T-helper 22 cell (primary cell): ENCODE measurements around the gene PTPRM.

Source experiments
- DNase-seq: peaks from one replicate; pipeline ENCODE4 v3.0.0-alpha.2; 2020; ENCODE audit warnings: low read depth

The PTPRM gene

GRCh38 chr18:8362863-8363262, 795.7 kb downstream of the PTPRM start:
- DNase-seq = no peak

GRCh38 chr18:8364385-8364784, 797.3 kb downstream of the PTPRM start:
- no peak for DNase-seq

DNA sequence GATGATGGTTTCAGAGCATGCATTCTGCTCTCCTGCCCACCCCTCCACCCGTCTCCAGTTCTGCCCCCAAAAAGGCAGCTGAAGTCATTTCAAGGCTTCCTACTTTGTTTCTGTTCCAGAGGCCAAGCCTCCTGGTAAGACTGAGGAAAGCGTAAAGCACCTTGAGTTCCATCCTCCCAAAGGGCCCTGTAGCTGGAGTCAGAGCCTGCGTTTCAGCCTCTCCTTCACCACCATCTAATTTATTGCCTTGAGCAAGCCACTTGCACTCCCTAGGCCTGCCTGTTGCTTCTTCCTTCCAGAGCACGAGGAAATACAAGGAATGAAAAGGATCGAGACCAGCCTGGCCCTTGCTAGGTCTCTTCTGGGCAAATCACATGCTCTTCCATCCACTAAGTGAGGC, 797.9 kb downstream of the PTPRM start:
- no peak for DNase-seq

DNA sequence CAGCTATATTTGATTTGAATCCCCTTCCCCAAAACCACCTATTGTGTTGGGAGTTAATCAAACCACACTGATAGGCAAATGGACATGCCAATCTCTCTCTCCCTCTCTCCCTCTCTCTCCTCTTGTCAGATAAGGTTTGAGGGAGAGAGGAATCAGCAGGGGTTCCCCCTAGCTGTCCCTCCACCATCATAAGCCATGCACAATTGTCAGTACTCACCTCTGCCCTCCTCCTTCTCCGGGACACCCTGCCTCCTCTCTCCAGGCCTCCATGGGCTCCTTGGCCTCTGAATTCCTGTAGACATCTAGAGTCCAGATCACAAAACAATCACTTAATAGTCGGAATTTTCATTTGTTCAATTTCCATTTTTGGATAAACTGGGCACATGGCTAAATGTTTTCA, 798.4 kb downstream of the PTPRM start:
- no peak for DNase-seq

DNA sequence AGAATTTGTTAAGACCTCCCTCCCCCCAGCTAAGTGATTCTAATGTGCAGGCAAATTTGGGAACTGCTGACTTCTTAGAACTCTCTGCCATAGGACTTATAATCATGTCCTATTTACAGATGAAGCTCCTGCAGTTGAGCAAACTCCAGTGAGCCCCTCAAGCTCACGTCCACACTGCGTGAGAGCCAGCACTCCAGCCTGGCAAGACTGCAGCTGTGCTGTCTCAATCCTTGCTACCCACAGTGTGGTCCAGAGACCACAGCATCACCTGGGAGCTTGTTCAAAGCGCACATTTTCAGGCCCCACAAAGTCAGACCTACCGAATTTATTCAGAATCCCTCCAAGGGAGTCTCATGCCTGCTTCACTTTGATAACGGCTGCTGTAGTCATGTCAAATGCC, 799.0 kb downstream of the PTPRM start:
- no peak for DNase-seq

DNA sequence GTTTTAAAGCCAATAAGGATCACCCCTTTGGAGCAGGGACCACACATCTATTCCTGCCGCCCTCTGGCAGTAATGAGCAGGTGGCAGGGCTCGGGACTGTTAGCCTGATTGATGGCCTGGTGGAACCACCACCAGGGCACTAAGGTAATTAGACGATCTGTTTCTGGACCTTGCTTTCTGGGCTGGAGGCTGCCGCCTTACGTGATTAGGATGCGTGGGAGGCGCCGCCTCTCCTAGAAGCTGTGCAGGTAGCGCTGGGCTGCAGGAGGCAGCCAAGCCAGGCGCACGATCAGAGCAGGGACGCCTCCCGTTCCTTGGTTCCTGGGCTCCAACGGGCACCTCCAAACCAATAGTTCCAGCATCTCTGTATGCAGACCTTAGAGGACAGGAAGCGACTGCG, 799.5 kb downstream of the PTPRM start:
- DNase-seq = no peak

GRCh38 chr18:8367217-8367988, 800.3 kb downstream of the PTPRM start:
- no peak for DNase-seq

DNA sequence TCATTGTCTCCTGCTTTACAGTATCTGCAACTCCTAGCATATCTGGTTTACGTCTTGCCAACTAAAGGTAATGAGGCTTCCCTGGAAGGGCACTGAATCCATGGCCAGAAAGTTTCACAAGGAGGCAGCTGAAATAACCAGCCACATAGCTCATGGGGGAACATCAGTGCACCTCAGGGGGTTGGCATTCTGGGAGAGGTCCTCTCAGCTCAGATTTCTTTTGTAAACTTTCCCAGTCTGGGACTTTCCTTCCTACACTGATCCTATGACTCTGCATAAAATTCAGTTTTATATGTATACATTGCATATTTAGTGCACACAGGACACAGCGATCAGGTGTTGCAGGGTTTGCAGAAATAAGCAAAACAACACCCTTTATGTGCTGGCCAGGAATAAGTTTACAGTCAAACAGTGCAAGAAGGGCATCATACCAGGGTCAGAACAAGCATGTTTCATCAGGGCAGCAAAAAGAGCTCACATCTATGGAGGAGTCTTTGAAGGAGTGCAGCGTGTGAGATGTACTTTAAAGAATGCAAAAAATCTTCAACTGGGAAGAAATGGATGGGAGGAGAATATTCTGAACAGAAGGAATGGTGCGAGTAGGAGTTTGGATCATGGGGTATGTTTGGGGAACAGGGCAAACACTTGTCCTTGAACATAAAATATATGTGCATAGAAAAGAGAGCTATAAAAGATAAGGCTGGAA, 801.5 kb downstream of the PTPRM start:
- no peak for DNase-seq

- no peak for DNase-seq
These were observed 806.4 kb downstream of the PTPRM start for GRCh38 chr18:8373486-8373885.

DNA sequence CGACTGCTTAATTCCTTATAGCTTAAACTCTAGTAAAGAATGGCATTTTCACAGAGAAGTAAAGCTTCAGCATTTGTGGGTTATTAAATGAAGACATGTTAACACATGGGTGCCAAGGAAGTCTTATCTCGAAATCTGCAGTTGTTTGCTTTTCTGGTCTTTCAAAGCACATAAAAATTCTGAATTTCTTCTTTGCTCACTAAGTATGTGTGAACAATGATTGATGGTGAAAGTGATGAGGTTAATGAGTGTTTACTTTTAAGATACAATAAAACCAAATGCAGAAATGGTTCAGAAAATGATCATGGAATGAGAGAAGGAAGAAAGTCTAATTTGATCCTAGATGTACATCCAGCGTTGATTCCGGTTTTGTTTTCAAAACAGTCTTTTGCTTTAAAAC, 807.6 kb downstream of the PTPRM start:
- no peak for DNase-seq

DNA sequence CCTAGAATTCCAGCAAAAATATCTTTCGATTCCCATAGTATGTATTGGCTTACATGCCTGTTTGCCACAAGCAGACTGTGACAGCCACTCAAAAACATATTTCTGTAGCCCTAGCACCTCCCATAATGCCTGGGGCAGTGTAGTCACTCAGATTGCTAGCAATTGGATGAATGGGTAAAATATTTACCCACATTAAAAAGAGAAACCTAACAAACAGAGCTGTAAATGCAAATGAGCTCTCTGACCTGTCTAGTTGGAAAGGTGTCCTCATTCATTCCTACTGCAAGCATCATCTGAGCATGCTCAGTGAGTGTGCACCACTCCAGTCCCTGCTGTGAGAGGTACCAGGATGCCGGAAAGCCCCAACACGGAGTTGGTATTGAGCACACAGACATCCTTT, 808.1 kb downstream of the PTPRM start:
- no peak for DNase-seq

DNA sequence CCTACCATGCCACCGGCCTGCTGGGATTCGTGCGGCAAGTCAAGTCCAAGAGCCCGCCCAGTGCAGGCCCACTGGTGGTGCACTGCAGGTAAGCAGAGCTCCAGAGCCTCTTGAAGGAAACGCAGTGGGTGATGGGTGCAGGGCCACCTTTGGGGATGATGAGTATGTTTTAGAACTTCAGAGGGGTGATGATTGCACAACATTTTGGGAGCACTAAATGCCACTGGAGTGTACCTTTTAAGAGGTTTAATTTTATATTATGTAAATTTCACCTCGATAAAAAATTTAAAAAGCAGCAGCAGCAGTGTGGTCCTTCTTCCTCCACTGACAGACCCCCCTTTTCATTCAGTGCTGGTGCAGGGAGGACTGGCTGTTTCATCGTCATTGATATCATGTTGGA, 809.0 kb downstream of the PTPRM start:
- no peak for DNase-seq

DNA sequence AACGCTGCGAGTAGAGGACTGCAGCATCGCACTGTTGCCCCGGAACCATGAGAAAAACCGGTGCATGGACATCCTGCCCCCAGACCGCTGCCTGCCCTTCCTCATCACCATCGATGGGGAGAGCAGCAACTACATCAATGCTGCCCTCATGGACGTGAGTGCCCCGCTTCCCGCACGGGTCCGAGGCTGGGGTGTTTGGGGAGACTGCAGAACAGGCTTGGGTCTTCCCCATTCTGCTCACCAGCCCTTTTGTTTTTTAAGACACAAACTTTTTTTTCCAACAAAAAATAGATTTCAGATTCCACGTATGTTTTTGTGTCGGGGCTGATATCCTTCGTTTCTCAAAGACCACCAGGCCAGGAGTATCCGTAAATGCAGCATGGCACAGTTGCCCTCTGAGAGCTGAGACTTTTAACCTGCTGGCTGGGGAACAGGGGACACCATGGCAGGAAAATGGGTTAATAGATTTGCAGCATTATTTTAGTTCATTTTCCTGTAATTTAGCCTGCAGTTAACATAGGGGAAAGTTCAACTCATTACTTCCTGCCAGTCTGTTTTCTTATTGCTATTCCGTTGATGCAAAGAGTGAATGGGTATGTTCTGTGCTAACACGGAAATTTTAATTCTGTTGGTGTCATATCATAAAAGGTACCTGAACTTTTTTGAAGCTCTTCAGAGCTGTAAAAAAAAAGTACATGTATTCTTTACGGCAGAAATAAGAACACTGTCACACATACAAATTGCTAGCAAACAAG, 812.2 kb downstream of the PTPRM start:
- no peak for DNase-seq

DNA sequence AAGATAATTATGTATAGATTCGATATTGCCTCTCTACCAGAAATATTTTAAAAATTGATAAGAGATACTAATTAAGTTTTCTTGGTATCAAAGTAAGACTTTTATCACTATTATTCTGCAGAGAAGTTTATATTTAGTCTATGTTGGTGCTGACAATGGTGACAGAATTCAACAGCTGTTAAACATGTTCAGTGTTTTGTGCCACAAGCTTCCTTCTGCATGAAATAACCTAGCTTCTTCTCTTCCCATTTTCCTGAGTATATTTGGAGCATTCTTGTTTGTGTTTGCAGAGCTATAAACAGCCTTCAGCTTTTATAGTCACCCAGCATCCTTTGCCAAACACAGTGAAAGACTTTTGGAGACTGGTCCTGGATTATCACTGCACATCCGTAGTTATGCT, 812.9 kb downstream of the PTPRM start:
- no peak for DNase-seq

DNA sequence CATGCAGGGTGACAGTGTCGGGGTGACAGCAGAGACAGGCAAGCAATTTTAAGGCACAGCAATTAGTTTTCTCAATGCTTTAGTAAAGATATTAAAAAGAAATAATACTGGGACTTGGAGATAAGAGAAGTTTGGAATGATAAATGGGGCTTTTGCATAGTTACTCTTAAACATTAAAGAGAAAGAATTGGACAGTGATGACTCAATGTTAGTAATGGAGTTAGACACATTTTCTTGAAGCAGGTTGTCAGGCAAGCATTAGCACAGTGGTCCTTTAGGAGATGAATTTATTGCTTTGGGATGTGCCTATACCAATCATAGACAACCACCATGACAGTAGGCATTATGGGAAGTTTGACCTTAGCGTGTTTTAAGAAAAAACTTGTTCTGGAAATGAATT, 813.8 kb downstream of the PTPRM start:
- DNase-seq = no peak

DNA sequence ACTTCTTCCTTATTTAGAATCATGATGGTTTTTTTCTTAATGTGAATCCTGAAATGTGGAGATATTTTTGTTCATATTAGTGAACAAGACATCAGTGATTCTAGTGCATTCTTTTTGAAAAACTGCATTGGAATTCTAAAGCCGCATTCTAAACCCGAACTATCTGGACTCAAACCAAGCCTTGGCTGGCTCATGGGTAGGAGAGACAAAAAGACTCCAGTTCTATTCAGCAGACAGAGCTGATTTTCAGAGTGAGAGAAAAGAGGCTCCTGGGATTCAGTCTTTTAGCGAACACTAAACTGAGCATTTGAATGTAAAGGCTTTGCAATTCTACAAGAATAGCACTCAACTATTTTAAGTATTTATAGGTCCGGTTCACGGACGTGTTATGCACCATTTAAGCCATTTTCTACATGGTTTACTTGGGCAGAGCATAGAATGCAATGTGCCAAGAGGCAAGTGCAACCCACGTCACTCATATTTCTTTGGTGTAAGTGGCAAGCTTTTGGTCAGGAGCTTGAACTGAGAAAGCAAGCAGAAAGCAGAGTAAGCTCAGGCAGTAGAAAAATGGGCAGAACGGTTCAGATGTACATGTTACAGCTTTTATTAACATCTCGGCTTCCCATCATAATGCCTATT, 814.8 kb downstream of the PTPRM start:
- DNase-seq = no peak

GRCh38 chr18:8385400-8385799, 818.3 kb downstream of the PTPRM start:
- no peak for DNase-seq

GRCh38 chr18:8386669-8387380, 819.7 kb downstream of the PTPRM start:
- no peak for DNase-seq

- DNase-seq = no peak
These were observed 822.5 kb downstream of the PTPRM start for GRCh38 chr18:8389391-8390340.

- DNase-seq = no peak
These were observed 824.0 kb downstream of the PTPRM start for GRCh38 chr18:8391068-8391467.

DNA sequence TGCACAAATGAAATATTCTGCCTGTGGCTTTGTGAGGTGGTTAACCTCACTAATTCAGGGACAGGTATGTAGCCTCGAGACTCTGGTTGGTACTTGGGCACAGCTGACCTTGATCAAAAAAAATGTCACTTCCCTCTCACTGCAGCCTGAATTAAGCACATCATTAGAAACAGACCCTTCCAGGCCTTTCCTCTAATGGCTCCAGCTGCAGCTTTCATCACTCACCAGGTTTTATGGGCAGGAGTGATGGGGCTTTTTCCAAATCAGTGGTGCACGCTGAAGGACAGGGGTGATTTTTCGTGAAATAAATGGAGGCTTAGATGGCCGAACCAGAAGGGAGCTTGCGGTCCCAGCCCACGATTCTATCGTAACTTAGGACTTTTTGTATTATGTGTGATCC, 829.1 kb downstream of the PTPRM start:
- no peak for DNase-seq
